ENCODE measurements around the gene MMP15.
"Not testable (repeated sequence)": the region's sequence is repeated elsewhere in the genome, so short reads cannot be mapped to it uniquely, and the experiment has no call there.

The MMP15 gene

DNA sequence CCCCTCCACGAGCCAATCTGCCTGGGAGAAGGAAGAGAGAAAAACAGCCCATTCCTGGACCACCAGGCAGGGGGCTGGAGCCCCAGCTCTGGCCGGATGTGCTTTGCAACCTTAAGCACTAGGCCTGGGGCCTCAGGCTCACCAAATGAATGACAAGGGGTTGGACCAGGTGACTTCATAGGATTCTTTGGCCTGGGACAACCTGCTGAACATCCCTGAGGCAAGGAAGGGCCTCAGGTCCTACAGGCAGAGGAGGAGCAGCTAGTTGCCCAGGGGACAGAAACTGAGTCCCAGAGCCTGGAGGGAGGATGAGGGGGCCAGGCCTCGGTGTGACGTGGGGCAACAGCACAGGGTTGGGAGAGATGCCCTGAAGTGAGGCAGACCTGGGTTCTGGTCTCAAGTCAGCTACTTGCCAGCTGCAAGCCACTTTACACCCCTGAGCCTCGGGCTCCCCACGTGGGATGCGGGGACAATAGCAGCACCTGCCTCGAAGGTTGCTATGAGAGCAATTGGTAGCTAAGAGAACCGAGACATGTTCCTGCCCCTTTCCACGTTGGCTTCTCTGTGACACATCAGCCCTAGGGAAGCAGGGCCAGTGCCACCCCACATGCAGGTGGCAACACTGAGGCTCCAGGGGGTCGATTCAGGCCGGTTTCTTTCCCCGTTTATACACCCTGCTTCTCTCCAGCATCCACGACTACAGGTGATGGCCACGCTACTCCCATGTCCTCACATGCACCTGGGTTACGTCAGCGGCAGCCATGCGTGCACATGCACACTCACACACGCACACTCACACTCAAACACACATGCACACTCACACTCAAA lies 61.0 kb downstream of the MMP15 start:
- no peak for DNase-seq (ENCODE audit: low spot score)

DNA sequence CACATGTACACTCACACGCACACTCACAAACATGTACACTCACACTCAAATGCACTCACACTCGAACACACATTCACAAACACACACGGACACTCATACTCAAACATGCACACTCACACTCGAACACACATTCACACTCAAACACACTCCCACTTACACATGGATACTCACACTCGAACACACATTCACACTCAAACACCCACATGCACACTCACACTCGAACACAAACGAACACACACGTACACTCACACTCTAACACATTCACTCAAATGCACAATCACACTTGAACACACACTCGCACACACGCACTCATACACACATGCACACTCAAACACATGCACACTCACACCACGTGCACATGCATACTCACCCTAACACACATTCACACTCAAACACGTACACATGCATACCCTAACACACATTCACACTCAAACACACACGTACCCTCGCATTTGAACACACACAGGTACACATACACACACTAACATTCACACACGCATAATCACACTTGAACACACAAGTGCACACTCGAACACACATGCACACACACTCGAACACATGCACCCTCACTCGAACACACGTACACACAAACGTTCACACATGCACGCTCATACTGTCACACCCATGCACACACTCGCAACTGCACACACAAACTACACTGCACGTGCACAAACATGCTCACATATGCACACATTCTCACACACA lies 61.8 kb downstream of the MMP15 start:
- no peak for DNase-seq (ENCODE audit: low spot score)

DNA sequence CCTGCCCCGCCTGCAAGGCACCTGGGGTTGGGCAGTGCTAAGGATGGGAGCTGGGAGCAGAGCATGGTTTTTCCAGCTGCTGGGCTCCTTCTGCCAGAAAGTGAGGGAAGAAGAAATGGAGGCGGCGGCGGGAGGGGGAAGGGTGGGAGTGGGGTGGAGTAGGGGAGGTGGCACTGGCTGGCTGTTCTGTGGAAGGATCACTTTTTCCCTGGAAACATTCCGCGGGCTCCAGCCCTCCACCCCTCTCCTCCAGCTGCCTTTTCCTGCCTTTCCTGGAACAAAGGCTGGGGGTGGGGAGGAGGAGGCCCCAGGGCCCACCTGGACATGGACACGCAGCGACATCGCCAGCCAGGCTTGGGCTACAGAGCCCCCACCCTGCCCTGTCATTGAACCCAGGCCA lies 62.5 kb downstream of the MMP15 start:
- no peak for DNase-seq (ENCODE audit: low spot score)

DNA sequence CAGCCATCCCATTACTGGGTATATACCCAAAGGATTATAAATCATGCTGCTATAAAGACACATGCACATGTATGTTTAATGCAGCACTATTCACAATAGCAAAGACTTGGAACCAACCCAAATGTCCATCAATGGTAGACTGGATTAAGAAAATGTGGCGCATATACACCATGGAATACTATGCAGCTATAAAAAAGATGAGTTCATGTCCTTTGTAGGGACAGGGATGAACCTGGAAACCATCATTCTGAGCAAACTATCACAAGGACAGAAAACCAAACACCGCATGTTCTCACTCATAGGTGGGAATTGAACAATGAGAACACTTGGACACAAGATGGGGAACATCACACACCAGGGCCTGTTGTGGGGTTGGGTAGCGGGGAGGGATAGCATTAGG lies 64.8 kb downstream of the MMP15 start:
- DNase-seq (ENCODE audit: low spot score), result not testable (repeated sequence)

DNA sequence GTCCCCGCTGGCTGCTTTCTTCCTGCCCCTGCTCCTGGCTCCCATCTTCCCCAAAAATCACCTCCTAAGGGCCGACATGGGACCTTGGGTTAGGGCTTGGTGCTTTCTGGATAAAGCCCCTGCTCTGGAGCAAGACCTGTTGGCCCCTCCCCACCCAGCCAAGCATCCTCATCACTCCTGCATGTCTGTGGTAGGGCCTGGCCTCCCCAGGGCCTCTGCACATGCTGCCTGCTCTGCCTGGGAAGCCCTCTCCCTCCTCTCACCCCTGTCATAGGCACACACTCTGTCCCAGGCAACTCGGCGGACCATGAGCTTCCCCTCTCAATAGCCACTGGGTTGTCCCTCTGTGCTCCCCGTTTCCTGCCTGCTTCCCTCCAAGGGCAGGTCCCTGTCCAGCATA lies 68.5 kb downstream of the MMP15 start:
- DNase-seq (ENCODE audit: low spot score), result no peak

DNA sequence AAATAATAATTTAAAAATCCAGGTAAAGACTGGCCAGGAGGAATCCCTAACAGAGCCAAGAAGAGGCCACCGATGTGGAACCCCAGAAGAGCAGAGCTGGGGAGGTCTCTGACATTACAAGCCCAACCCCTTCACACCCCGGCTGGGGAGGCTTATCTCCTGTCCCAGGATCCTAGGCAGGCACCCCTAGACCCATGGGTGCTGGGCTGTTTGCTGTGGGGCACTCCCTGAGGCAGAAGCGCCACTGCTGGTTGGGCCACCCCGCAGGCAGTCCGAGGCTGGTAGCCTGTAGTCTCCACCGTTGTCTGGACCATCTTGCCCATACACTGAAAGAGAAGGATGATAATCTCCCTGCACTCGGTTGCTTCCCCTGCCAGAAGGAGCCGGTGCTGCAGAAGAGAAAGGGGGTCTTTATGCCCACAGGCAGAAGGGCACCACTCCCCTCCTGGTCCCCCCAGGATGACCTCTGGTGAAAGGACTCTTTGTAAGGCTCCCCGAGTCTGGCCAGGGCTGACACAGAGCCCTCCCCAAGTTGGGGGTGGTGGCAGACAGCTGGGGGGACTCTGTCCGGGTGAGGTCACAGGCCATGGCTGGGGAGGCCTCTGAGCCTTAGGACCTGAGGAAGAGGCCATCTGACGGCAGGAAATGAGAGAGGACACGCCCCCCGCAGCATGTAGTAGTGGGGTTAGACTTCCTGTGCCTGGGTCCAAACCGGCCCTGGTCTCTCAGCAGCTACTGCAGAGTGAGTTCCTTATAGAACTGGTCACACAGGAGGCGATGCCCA lies 69.4 kb downstream of the MMP15 start:
- no peak for DNase-seq (ENCODE audit: low spot score)

DNA sequence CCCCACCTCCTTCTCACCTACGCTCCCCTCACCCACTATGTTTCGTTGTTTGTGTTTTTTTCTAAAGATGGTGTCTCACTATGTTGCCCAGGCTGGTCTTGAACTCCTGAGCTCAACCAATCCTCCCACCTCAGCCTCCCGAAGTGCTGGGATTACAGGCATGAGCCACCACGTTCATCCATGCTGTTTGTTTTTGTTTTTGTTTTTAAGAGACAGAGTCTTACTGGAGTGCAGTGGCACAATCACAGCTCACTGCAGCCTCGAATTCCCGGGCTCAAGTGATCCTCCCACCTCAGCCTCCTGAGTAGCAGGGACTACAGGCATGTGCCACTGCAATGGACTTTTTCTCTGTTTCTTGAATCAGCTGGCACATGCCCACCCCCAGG lies 70.0 kb downstream of the MMP15 start:
- not testable (repeated sequence) for DNase-seq (ENCODE audit: low spot score)

DNA sequence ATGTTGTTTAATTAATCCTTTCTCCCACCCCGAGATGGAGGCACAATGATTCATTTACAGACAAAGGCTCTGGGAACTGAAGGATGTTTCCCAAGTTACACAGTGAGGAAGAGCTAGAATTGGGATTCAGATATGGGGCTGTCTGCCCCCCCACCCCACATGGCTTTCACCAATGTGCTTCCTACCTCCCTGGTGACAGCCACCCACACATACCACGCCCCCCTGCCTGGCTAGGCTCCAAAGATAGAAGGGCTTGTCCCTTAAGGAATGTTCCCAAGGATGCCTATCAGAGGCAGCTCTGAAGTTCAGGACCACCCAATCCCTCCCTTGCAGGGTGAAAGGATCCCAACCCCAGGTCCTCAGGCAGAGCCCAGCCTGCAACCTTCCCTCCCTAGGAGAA lies 70.7 kb downstream of the MMP15 start:
- DNase-seq (ENCODE audit: low spot score), result no peak

Measured in putamen (tissue), 1 donor.